ENCODE results near the gene ASB1. TPM values are rescaled to one million over a fixed set of nuclear protein-coding genes. Genes with fewer than 3 reads are reported as not detected.

ASB1 gene
- total and polyA plus RNA-seq, 2 of the 13 experiments (the other 11 are each of a cell fraction or from before 2014, with no cell fraction given), result 48.6 to 49.2 TPM

DNA sequence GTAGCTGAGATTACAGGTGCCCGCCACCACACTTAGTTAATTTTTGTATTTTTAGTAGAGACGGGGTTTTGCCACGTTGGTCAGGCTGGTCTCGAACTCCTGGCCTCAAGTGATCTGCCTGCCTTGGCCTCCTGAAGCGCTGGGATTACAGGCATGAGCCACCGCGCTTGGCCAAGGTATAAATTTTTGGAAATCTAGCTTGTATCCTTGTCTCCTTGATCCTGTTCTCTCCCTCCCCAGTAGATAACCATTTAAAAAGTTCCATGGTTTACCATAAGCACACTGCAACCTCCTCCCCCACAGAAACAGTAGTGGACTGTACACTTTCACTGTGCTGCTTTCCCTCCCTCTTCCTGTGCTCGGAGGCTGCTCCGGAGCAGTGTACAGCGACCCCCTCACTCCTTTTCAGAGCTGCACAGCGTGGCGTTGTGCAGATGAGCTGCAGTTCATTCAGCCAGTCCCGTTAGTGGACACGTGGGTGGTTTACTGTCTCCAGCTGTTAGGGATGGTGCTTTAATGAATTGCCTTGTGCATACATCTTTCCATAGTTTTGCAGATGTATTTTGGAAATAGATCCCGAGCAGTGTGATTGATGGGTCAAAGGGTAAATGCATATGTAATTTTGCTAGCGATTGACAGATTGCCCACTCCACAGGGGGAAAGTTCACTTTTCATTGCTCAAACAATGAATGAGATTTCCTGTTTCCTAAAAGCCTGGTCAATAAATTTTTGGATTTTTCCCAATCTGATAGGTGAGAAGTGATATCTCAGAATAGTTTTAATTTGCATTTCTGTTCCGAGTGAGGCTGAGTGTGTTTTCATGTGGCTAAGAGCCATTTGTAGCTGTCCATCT is 14.8 kb downstream of the ASB1 start (continued):
- TF ChIP-seq, protein P1, sequence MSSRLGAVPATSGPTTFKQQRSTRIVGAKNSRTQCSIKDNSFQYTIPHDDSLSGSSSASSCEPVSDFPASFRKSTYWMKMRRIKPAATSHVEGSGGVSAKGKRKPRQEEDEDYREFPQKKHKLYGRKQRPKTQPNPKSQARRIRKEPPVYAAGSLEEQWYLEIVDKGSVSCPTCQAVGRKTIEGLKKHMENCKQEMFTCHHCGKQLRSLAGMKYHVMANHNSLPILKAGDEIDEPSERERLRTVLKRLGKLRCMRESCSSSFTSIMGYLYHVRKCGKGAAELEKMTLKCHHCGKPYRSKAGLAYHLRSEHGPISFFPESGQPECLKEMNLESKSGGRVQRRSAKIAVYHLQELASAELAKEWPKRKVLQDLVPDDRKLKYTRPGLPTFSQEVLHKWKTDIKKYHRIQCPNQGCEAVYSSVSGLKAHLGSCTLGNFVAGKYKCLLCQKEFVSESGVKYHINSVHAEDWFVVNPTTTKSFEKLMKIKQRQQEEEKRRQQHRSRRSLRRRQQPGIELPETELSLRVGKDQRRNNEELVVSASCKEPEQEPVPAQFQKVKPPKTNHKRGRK (CRISPR knock-in tag; IDR thresholded peaks at IDR 0.05), result peak; percentile 88; the same call in 1 of the 2 replicates
- no peak for TF ChIP-seq HES4 (CRISPR knock-in tag; IDR thresholded peaks at IDR 0.05; ENCODE audit: borderline replicate concordance)
- TF ChIP-seq, protein P2, sequence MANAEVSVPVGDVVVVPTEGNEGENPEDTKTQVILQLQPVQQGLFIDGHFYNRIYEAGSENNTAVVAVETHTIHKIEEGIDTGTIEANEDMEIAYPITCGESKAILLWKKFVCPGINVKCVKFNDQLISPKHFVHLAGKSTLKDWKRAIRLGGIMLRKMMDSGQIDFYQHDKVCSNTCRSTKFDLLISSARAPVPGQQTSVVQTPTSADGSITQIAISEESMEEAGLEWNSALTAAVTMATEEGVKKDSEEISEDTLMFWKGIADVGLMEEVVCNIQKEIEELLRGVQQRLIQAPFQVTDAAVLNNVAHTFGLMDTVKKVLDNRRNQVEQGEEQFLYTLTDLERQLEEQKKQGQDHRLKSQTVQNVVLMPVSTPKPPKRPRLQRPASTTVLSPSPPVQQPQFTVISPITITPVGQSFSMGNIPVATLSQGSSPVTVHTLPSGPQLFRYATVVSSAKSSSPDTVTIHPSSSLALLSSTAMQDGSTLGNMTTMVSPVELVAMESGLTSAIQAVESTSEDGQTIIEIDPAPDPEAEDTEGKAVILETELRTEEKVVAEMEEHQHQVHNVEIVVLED (CRISPR knock-in tag; IDR thresholded peaks at IDR 0.05; ENCODE audit: borderline replicate concordance), result peak; percentile 40; the same call in 1 of the 2 replicates
- TF ChIP-seq EEA1 (CRISPR knock-in tag; IDR thresholded peaks at IDR 0.05; ENCODE audit: borderline replicate concordance), result no peak
- peak; percentile 51; the same call in 1 of the 2 replicates for TF ChIP-seq THAP11 (CRISPR knock-in tag; IDR thresholded peaks at IDR 0.05)
- TF ChIP-seq, protein P3, sequence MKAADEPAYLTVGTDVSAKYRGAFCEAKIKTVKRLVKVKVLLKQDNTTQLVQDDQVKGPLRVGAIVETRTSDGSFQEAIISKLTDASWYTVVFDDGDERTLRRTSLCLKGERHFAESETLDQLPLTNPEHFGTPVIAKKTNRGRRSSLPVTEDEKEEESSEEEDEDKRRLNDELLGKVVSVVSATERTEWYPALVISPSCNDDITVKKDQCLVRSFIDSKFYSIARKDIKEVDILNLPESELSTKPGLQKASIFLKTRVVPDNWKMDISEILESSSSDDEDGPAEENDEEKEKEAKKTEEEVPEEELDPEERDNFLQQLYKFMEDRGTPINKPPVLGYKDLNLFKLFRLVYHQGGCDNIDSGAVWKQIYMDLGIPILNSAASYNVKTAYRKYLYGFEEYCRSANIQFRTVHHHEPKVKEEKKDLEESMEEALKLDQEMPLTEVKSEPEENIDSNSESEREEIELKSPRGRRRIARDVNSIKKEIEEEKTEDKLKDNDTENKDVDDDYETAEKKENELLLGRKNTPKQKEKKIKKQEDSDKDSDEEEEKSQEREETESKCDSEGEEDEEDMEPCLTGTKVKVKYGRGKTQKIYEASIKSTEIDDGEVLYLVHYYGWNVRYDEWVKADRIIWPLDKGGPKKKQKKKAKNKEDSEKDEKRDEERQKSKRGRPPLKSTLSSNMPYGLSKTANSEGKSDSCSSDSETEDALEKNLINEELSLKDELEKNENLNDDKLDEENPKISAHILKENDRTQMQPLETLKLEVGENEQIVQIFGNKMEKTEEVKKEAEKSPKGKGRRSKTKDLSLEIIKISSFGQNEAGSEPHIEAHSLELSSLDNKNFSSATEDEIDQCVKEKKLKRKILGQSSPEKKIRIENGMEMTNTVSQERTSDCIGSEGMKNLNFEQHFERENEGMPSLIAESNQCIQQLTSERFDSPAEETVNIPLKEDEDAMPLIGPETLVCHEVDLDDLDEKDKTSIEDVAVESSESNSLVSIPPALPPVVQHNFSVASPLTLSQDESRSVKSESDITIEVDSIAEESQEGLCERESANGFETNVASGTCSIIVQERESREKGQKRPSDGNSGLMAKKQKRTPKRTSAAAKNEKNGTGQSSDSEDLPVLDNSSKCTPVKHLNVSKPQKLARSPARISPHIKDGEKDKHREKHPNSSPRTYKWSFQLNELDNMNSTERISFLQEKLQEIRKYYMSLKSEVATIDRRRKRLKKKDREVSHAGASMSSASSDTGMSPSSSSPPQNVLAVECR (CRISPR knock-in tag; IDR thresholded peaks at IDR 0.05; ENCODE audit: borderline replicate concordance), result peak; percentile 91
- TF ChIP-seq, protein P4, sequence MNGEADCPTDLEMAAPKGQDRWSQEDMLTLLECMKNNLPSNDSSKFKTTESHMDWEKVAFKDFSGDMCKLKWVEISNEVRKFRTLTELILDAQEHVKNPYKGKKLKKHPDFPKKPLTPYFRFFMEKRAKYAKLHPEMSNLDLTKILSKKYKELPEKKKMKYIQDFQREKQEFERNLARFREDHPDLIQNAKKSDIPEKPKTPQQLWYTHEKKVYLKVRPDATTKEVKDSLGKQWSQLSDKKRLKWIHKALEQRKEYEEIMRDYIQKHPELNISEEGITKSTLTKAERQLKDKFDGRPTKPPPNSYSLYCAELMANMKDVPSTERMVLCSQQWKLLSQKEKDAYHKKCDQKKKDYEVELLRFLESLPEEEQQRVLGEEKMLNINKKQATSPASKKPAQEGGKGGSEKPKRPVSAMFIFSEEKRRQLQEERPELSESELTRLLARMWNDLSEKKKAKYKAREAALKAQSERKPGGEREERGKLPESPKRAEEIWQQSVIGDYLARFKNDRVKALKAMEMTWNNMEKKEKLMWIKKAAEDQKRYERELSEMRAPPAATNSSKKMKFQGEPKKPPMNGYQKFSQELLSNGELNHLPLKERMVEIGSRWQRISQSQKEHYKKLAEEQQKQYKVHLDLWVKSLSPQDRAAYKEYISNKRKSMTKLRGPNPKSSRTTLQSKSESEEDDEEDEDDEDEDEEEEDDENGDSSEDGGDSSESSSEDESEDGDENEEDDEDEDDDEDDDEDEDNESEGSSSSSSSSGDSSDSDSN (CRISPR knock-in tag; IDR thresholded peaks at IDR 0.05), result peak; percentile 83
- TF ChIP-seq RBM22 (optimal IDR thresholded peaks at IDR 0.05; ENCODE audit: low read length), result peak; percentile 46
- TF ChIP-seq, protein P5, sequence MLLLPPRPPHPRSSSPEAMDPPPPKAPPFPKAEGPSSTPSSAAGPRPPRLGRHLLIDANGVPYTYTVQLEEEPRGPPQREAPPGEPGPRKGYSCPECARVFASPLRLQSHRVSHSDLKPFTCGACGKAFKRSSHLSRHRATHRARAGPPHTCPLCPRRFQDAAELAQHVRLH (CRISPR knock-in tag; IDR thresholded peaks at IDR 0.05; ENCODE audit: borderline replicate concordance, low read depth), result peak; percentile 74; the same call in 1 of the 2 replicates
- TF ChIP-seq ZNF549 (CRISPR knock-in tag; IDR thresholded peaks at IDR 0.05), result no peak
- no peak for TF ChIP-seq HMGA1 (CRISPR knock-in tag; conservative IDR thresholded peaks at IDR 0.05)
- no peak for TF ChIP-seq TBX3 (IDR thresholded peaks at IDR 0.05; ENCODE audit: borderline replicate concordance)
- no peak for TF ChIP-seq RORA (CRISPR knock-in tag; IDR thresholded peaks at IDR 0.05)
- no peak for TF ChIP-seq CCAR2 (optimal IDR thresholded peaks at IDR 0.05; ENCODE audit: low read depth, low read length)
- TF ChIP-seq ZNF605 (CRISPR knock-in tag; IDR thresholded peaks at IDR 0.05), result peak; percentile 72; the same call in 1 of the 2 replicates
- no peak for TF ChIP-seq ZNF274 (CRISPR knock-in tag; IDR thresholded peaks at IDR 0.05)
- peak; percentile 36; the same call in 1 of the 2 replicates for TF ChIP-seq KLF6 (CRISPR knock-in tag; IDR thresholded peaks at IDR 0.05)
- peak; percentile 87; the same call in 1 of the 2 replicates for TF ChIP-seq TARDBP (CRISPR knock-in tag; IDR thresholded peaks at IDR 0.05)

All from HepG2 (cell line).